Fibroblast of skin of right biceps (primary cell): Measurements from ENCODE around the gene CAPN2.
"Not testable (repeated sequence)": the region's sequence is repeated elsewhere in the genome, so short reads cannot be mapped to it uniquely, and the experiment has no call there.

Experiments used
- DNase-seq: peaks from one replicate; pipeline ENCODE4 v3.0.0-alpha.2; 2013

CAPN2 gene

GRCh38 chr1:223739366-223740037 lies 27.2 kb downstream of the CAPN2 start:
- peak; percentile 30 for DNase-seq

- not testable (repeated sequence) for DNase-seq
Observed at GRCh38 chr1:223740038-223740736, 27.8 kb downstream of the CAPN2 start.

GRCh38 chr1:223741861-223742260 lies 29.5 kb downstream of the CAPN2 start:
- peak; percentile 78 for DNase-seq

- no peak for DNase-seq
Observed at GRCh38 chr1:223742856-223743517, 30.6 kb downstream of the CAPN2 start.

GRCh38 chr1:223745731-223746130 lies 33.4 kb downstream of the CAPN2 start:
- no peak for DNase-seq

GRCh38 chr1:223747838-223748335 lies 35.5 kb downstream of the CAPN2 start:
- DNase-seq, result peak; percentile 31

- peak; percentile 45 for DNase-seq
Observed at GRCh38 chr1:223748405-223748772, 36.0 kb downstream of the CAPN2 start.

GRCh38 chr1:223748773-223749733 lies 36.7 kb downstream of the CAPN2 start:
- DNase-seq, result peak; percentile 62

GRCh38 chr1:223750730-223751570 lies 38.6 kb downstream of the CAPN2 start:
- no peak for DNase-seq

GRCh38 chr1:223751696-223752095 lies 39.4 kb downstream of the CAPN2 start:
- no peak for DNase-seq

GRCh38 chr1:223752721-223753515 lies 40.6 kb downstream of the CAPN2 start:
- DNase-seq, result no peak

- DNase-seq, result no peak
Observed at GRCh38 chr1:223754681-223755431, 42.5 kb downstream of the CAPN2 start.

- DNase-seq, result no peak
Observed at GRCh38 chr1:223755432-223755792, 43.1 kb downstream of the CAPN2 start.

- no peak for DNase-seq
Observed at GRCh38 chr1:223755992-223756775, 43.8 kb downstream of the CAPN2 start.

GRCh38 chr1:223756806-223757700 lies 44.7 kb downstream of the CAPN2 start:
- no peak for DNase-seq

- DNase-seq, result no peak
Observed at GRCh38 chr1:223758734-223759133, 46.4 kb downstream of the CAPN2 start.

- DNase-seq, result no peak
Observed at GRCh38 chr1:223759273-223759672, 46.9 kb downstream of the CAPN2 start.

- no peak for DNase-seq
Observed at GRCh38 chr1:223760833-223761232, 48.5 kb downstream of the CAPN2 start.
